Kidney (tissue), 14 donors: Measurements from ENCODE around the gene EHD1. TPM values are rescaled to one million over a fixed set of nuclear protein-coding genes. Genes with fewer than 3 reads are reported as not detected.

Experiments
- DNase-seq, 5 donors: peaks; one replicate each; pipeline ENCODE4 v3.0.0-alpha.2; 2013 to 2020
- FAIRE-seq: peaks from 2 replicates; lab custom pipeline; 2012; peaks lifted over from hg19 to GRCh38; lab: Jason Lieb, UNC
- H3K27ac ChIP-seq, 2 donors: one replicate each; pipeline ENCODE4 v1.7.0; 2013; ENCODE audit warnings: low read depth in 2 of 2, low read length in 2 of 2, inconsistent platforms in 1 of 2
- H3K27me3 ChIP-seq: one replicate; pipeline ENCODE4 v1.7.1; 2013; ENCODE audit warnings: low read length, inconsistent platforms; ENCODE audit not compliant: control insufficient read depth, insufficient read depth
- H3K36me3 ChIP-seq, 3 donors: one replicate each; pipeline versions ENCODE4 v1.7.0 to v1.7.1; 2013; ENCODE audit warnings: low read length in 3 of 3, control low read depth in 1 of 3, inconsistent platforms in 1 of 3; ENCODE audit not compliant: insufficient read depth in 3 of 3, control insufficient read depth in 2 of 3
- H3K4me1 ChIP-seq, 3 donors: one replicate each; pipeline versions ENCODE4 v1.7.0 to v1.7.1; 2013; ENCODE audit warnings: low read length in 3 of 3, inconsistent platforms in 1 of 3, low read depth in 1 of 3; ENCODE audit not compliant: control insufficient read depth in 2 of 3, insufficient read depth in 2 of 3
- H3K4me3 ChIP-seq, 3 donors: one replicate each; pipeline versions ENCODE4 v1.7.0 to v1.8.1; 2013; ENCODE audit warnings: low read length in 3 of 3, control low read depth in 1 of 3, inconsistent platforms in 1 of 3
- H3K9ac ChIP-seq, 3 donors: one replicate each; pipeline versions ENCODE4 v1.7.0 to v1.7.1; 2013; ENCODE audit warnings: low read length in 3 of 3, control low read depth in 1 of 3, inconsistent platforms in 1 of 3
- H3K9me3 ChIP-seq, 3 donors: one replicate each; pipeline versions ENCODE4 v1.7.0 to v1.7.1; 2013; ENCODE audit warnings: low read length in 3 of 3, control low read depth in 1 of 3, inconsistent platforms in 1 of 3; ENCODE audit not compliant: control insufficient read depth in 2 of 3, insufficient read depth in 1 of 3
- intact Hi-C: fragments of 100-400 bp; cut with DNase I; formaldehyde crosslinking; loops from one replicate; pipeline ENCODE4 v1.11.1; 2022
- polyA plus RNA-seq: library from polyadenylated mRNA; stranded (reverse); fragments of 350-450 nt; fragmentation: Illumina TruSeq; extraction: RNeasy Lipid Tissue Mini Kit (QIAGEN cat#74804); gene quantifications from one replicate; pipeline ENCODE4 v1.2.3, GENCODE V29; 2014; ENCODE audit warnings: low read depth, low replicate concordance; ENCODE audit not compliant: insufficient read depth
- total RNA-seq: library from RNA; stranded (reverse); fragmentation: NEBNext Ultra II Directional; extraction: Animal tissue kit (Norgen Biotek cat#: 25700); gene quantifications from one replicate; pipeline ENCODE4 v1.2.1, GENCODE V29; 2021
- TF ChIP-seq, protein P1 (sequence below): IDR thresholded peaks from 3 replicates; pipeline ENCODE4 v1.5.1; 2012; ENCODE audit warnings: mild to moderate bottlenecking, moderate library complexity, borderline replicate concordance; ENCODE audit not compliant: insufficient read depth; ENCODE audit errors: extremely low read depth
- donor health status: control.
- donor health status: control.
- donor health status: control.
- donor health status: control.
- donor health status: control.
- donor health status: DM: yes; HTN: yes; CAD: no.
- donor health status: Normal renal cell carcinoma (clear cell type).

EHD1 gene
- total and polyA plus RNA-seq, 2 donors from 2014 or later, result 48.9 to 76.1 TPM

DNA sequence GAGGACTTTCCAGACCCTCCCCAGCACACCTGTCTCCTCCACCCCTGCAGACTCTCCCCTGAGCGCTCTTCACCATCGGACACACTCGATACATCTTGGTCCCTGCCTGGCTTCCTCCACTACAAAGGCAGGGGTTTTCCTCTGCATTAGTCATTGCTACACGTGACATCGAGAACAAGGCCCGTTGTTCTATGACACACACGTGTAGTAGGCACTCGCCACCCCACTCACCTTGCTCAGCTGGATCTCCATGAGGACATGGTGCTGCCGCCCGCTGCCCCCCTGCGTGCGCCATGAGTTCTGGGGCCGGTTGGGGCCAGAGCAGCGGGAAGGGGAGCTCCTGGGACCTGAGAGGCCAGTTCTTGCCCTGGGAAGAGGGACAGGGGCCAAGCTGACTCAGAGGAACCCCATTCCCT lies 21.9 kb upstream of the EHD1 start:
- intact Hi-C loops, result no loop called here
- FAIRE-seq, result no peak

DNA sequence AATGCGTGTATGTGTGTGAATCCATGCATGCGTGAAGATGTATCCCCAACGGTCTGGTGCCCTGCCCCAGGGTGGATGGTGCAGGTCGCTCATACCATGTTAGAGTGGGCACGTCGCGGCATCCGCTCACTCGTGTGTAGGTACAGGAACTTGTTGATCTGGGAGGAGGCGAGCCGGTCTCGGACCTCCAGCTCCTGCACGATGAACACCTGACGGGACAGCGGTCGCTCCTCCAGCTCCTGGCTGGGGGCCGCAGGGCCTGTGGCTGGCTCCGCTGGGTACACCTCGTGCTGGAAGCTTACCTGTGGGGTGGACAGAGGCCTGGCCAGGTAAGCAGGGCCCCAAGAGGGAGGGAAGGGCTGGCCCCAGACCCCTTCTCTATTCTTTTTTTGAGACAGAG lies 20.1 kb upstream of the EHD1 start:
- no peak for FAIRE-seq
- TF ChIP-seq, protein P1, sequence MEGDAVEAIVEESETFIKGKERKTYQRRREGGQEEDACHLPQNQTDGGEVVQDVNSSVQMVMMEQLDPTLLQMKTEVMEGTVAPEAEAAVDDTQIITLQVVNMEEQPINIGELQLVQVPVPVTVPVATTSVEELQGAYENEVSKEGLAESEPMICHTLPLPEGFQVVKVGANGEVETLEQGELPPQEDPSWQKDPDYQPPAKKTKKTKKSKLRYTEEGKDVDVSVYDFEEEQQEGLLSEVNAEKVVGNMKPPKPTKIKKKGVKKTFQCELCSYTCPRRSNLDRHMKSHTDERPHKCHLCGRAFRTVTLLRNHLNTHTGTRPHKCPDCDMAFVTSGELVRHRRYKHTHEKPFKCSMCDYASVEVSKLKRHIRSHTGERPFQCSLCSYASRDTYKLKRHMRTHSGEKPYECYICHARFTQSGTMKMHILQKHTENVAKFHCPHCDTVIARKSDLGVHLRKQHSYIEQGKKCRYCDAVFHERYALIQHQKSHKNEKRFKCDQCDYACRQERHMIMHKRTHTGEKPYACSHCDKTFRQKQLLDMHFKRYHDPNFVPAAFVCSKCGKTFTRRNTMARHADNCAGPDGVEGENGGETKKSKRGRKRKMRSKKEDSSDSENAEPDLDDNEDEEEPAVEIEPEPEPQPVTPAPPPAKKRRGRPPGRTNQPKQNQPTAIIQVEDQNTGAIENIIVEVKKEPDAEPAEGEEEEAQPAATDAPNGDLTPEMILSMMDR, result no peak
- peaks cover 0 to 7% (median 3%) of the 10 kb centered on the region in 3 donors for H3K4me1 ChIP-seq
- no peak overlapping the region for H3K9ac ChIP-seq
- no peaks in the 10 kb centered on the region for H3K9me3 ChIP-seq
- DNase-seq, result no peak
- no peak overlapping the region for H3K27ac ChIP-seq
- no peak overlapping the region for H3K4me3 ChIP-seq
- H3K27me3 ChIP-seq, result no peaks in the 10 kb centered on the region
- H3K36me3 ChIP-seq, result peaks cover 0 to 13% (median 7%) of the 10 kb centered on the region in 3 donors
- intact Hi-C loops, result no loop called here

More for the DNA sequence above, 21.9 kb upstream of the EHD1 start:
- Histone ChIP-seq H3K4me3 (no peak overlapping the region), H3K36me3 (peaks cover 2 to 19% (median 8%) of the 10 kb centered on the region in 3 donors), H3K27ac (no peak overlapping the region), H3K9ac (no peak overlapping the region), H3K4me1 (no peaks in the 10 kb centered on the region), H3K9me3 (no peaks in the 10 kb centered on the region), H3K27me3 (no peaks in the 10 kb centered on the region)
- TF ChIP-seq, protein P1, result no peak
- peak in 1 of 5 donors; percentile 61 for DNase-seq

DNA sequence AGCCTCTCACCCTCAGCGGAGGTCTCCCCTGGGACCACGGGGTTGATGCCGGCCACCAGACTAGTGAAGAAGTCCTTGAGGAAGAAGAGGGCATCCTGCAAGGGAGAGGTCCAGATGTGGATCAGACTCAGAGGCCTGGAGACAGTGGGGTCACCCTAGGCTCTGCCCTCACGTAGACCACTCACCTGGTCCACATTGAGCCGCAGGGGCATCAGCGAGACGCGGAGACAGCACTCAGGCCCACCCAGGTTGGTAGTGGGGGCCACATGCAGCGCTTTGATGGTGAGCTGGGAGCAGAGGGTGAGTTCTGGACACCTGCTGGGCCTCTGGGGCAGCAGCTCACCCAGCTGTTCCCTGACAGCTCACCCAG lies 19.6 kb upstream of the EHD1 start:
- Histone ChIP-seq H3K9ac (no peak overlapping the region), H3K27ac (no peak overlapping the region), H3K36me3 (peaks cover 0 to 12% (median 7%) of the 10 kb centered on the region in 3 donors), H3K4me3 (no peak overlapping the region), H3K27me3 (no peaks in the 10 kb centered on the region), H3K9me3 (no peaks in the 10 kb centered on the region), H3K4me1 (peaks cover 0 to 10% (median 3%) of the 10 kb centered on the region in 3 donors)
- TF ChIP-seq, protein P1, result no peak
- no peak for DNase-seq
- FAIRE-seq, result no peak
- intact Hi-C loops, result no loop called here
